Esophagus squamous epithelium (tissue), 4 donors: ENCODE measurements around the gene CD55.

Experiments used
- CTCF ChIP-seq, 6 experiments: fragments of 450-650 bp in 4 of 6; fragments of 200-600 bp in 2 of 6; sonication (generic) in 2 of 6; IDR thresholded peaks; one replicate each; pipeline ENCODE4 v1.5.1; 2016 to 2019; ENCODE audit warnings: antibody characterized with exemption in 6 of 6, mild to moderate bottlenecking in 4 of 6, moderate library complexity in 4 of 6
- POLR2A ChIP-seq, 4 donors: fragments of 450-650 bp; IDR thresholded peaks; one replicate each; pipeline ENCODE4 v1.6.1; 2017; ENCODE audit warnings: antibody characterized with exemption in 4 of 4, mild to moderate bottlenecking in 4 of 4, moderate library complexity in 3 of 4

DNA sequence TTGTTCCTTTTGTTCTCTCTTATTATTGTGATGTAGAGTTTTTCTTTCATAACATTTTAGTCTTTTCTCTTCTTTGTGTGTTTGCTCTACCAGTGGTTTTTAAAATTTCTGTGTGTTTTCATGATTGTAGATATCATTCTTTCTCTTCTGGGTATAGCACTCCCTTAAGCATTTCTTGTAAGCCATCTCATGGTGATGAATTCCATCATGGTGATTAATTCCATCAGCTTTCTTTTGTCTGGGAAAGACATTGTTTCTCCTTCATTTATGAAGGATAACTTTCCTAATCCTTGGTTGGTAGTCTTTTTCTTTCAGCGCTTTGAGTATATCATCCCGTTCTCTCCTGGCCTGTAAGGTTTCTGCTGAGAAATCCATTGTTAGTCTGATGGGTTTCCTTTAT is 22.7 kb downstream of the CD55 start:
- TF ChIP-seq CTCF (IDR thresholded peaks at IDR 0.05): no peak
- no peak for TF ChIP-seq POLR2A (IDR thresholded peaks at IDR 0.05)
